Endodermal cell (in vitro differentiated cells): ENCODE data around the gene KRTDAP. TPM values are rescaled to one million over a fixed set of nuclear protein-coding genes. Genes with fewer than 3 reads are reported as not detected.

ENCODE experiments used
- DNase-seq: peaks from one replicate; pipeline ENCODE4 v3.0.0-alpha.2; 2017
- H3K27ac ChIP-seq: 2 replicates; pipeline ENCODE4 v1.5.1; 2013; ENCODE audit warnings: mild to moderate bottlenecking, low read depth, low read length, moderate library complexity
- H3K27me3 ChIP-seq: 2 replicates; pipeline ENCODE4 v1.6.1; 2013; ENCODE audit warnings: mild to moderate bottlenecking, low read length, moderate library complexity; ENCODE audit not compliant: insufficient read depth, control insufficient read depth, poor library complexity, severe bottlenecking
- H3K36me3 ChIP-seq: 2 replicates; pipeline ENCODE4 v1.7.0; 2013; ENCODE audit warnings: mild to moderate bottlenecking, low read length, moderate library complexity; ENCODE audit not compliant: control insufficient read depth, insufficient read depth
- H3K4me1 ChIP-seq: one replicate; pipeline ENCODE4 v1.7.0; 2013; ENCODE audit warnings: low read length; ENCODE audit not compliant: control insufficient read depth, insufficient read depth
- H3K4me3 ChIP-seq: 2 replicates; pipeline ENCODE4 v1.5.1; 2013; ENCODE audit warnings: mild to moderate bottlenecking, low read length, moderate library complexity
- H3K9ac ChIP-seq: 2 replicates; pipeline ENCODE4 v1.6.1; 2013; ENCODE audit warnings: mild to moderate bottlenecking, low read length, moderate library complexity; ENCODE audit not compliant: poor library complexity, severe bottlenecking; ENCODE audit errors: extremely low read depth
- H3K9me3 ChIP-seq: 2 replicates; pipeline ENCODE4 v1.6.1; 2013; ENCODE audit warnings: mild to moderate bottlenecking, low read length, moderate library complexity; ENCODE audit not compliant: control insufficient read depth
- H3K27ac Mint-ChIP-seq: 2 replicates; pipeline ENCODE4 v1.8.0; 2020; ENCODE audit warnings: mixed read lengths
- H3K27me3 Mint-ChIP-seq: 2 replicates; pipeline ENCODE4 v1.8.0; 2021; ENCODE audit warnings: mild to moderate bottlenecking, mixed read lengths; ENCODE audit not compliant: insufficient read depth
- H3K36me3 Mint-ChIP-seq: 2 replicates; pipeline ENCODE4 v1.8.0; 2020; ENCODE audit warnings: low read depth, mixed read lengths
- H3K4me1 Mint-ChIP-seq: 2 replicates; pipeline ENCODE4 v1.8.0; 2020; ENCODE audit warnings: mixed read lengths
- H3K4me3 Mint-ChIP-seq: 2 replicates; pipeline ENCODE4 v1.8.0; 2020; ENCODE audit warnings: mild to moderate bottlenecking, moderate library complexity, mixed read lengths
- H3K9me3 Mint-ChIP-seq: 2 replicates; pipeline ENCODE4 v1.8.0; 2020; ENCODE audit warnings: mild to moderate bottlenecking, mixed read lengths
- CTCF ChIP-seq: fragments of 200-600 bp; sonication (generic); conservative IDR thresholded peaks from 2 replicates; pipeline ENCODE4 v1.5.0; 2021; ENCODE audit warnings: antibody characterized with exemption, mild to moderate bottlenecking
- WGBS, 2 experiments: methylation state at CpG; one replicate each; pipeline versions ENCODE4 v1.1.5 to v1.1.7; 2013; ENCODE audit warnings: missing lambda C conversion rate in 2 of 2, mixed read lengths in 1 of 2; ENCODE audit not compliant: insufficient coverage in 1 of 2, insufficient read length in 1 of 2; 5-methylcytosine and 5-hydroxymethylcytosine counted together
- total RNA-seq, 2 donors: library from RNA; stranded (reverse); fragmentation: NEBNext Ultra II Directional in 1 of 2; extraction: Animal tissue kit (Norgen Biotek cat#: 25700) in 1 of 2; gene quantifications; 2 replicates in 1 of 2; 3 replicates in 1 of 2; pipeline ENCODE4 v1.2.1, GENCODE V29; 2021

The KRTDAP gene
- total RNA-seq, 2 donors from 2014 or later, result 3.4 to 4.2 TPM

DNA sequence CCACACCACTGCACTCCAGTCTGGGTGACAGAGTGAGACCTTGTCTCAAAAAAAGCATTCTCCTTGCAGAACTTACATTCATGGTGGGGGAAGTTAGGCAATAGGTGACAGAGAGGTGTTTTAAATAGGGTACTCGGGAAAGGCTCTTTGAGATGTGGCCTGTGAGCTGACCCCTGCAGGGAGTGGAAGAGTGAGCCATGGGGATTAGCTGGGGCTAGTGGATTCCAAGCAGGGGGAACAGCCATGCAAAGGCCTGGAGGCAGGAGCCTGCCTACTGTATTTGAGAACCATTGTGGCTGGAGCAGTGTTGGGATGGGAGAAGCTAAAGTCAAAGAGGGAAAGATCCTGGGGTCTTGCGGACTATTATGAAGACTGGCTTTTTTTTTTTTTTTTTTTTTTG, 27.1 kb upstream of the KRTDAP start:
- no peak overlapping the region for H3K9ac ChIP-seq
- H3K36me3 Mint-ChIP-seq, result no peaks in the 10 kb centered on the region
- H3K27ac ChIP-seq, result no peak overlapping the region
- H3K9me3 Mint-ChIP-seq, result no peaks in the 10 kb centered on the region
- no peak overlapping the region for H3K4me3 ChIP-seq
- DNase-seq, result peak; percentile 62
- no peaks in the 10 kb centered on the region for H3K36me3 ChIP-seq
- H3K4me3 Mint-ChIP-seq, result no peak overlapping the region
- H3K4me1 ChIP-seq, result peaks cover 4% of the 10 kb centered on the region
- peaks cover 10% of the 10 kb centered on the region for H3K4me1 Mint-ChIP-seq
- 67 to 89% methylated on average over 1 to 2 of the region's 2 CpGs for WGBS, 2 experiments
- H3K27me3 ChIP-seq, result no peaks in the 10 kb centered on the region
- no peaks in the 10 kb centered on the region for H3K27me3 Mint-ChIP-seq
- TF ChIP-seq CTCF, result no peak
- peak overlapping the region; percentile 56 for H3K27ac Mint-ChIP-seq
- H3K9me3 ChIP-seq, result no peaks in the 10 kb centered on the region

DNA sequence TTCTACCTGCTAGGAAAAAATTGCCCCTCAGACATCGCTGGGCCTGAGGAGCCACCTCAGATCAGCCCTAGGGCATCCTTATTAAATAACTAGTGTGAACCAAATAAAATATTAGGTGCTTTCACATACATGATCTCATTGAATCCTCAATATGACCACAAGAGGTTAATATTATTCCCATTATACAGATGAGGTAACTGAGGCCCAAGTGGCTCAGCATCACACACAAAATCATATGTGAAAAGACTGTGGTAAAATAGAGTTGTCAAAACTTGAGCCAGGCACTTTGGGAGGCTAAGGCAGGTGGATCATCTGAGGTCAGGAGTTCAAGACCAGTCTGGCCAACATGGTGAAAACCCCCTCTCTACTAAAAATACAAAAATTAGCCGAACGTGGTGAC, 26.0 kb upstream of the KRTDAP start:
- Histone ChIP-seq H3K9me3 (no peaks in the 10 kb centered on the region), H3K4me1 (peaks cover 4% of the 10 kb centered on the region)
- H3K4me3 Mint-ChIP-seq, result no peak overlapping the region

GRCh38 chr19:35514282-35514809, 24.1 kb upstream of the KRTDAP start:
- Histone ChIP-seq H3K4me1 (peaks cover 4% of the 10 kb centered on the region), H3K4me3 (no peak overlapping the region), H3K27me3 (no peaks in the 10 kb centered on the region), H3K9me3 (no peaks in the 10 kb centered on the region), H3K36me3 (no peaks in the 10 kb centered on the region), H3K9ac (no peak overlapping the region), H3K27ac (no peak overlapping the region)
- Mint-ChIP-seq H3K27ac (no peak overlapping the region), H3K4me1 (peaks cover 8% of the 10 kb centered on the region), H3K9me3 (no peaks in the 10 kb centered on the region), H3K4me3 (peak overlapping the region; percentile 18), H3K27me3 (peaks cover 5% of the 10 kb centered on the region), H3K36me3 (no peaks in the 10 kb centered on the region)
- peak; percentile 39 for TF ChIP-seq CTCF
- DNase-seq, result peak; percentile 80
- 59% methylated on average over 4 to 20 of the region's 20 CpGs for WGBS, 2 experiments

More for the DNA sequence above, 26.0 kb upstream of the KRTDAP start:
- no peak overlapping the region for H3K9ac ChIP-seq
- Mint-ChIP-seq H3K4me1 (peaks cover 8% of the 10 kb centered on the region), H3K36me3 (no peaks in the 10 kb centered on the region), H3K27ac (no peak overlapping the region), H3K27me3 (peaks cover 3% of the 10 kb centered on the region), H3K9me3 (no peaks in the 10 kb centered on the region)
- no peaks in the 10 kb centered on the region for H3K27me3 ChIP-seq
- no peaks in the 10 kb centered on the region for H3K36me3 ChIP-seq
- no peak overlapping the region for H3K27ac ChIP-seq
- H3K4me3 ChIP-seq, result no peak overlapping the region
- no peak for DNase-seq
- WGBS, 2 experiments, result 96 to 100% methylated on average over 3 of the region's 3 CpGs
- no peak for TF ChIP-seq CTCF
